ENCODE measurements around the gene ZNF133.

Gene ZNF133

DNA sequence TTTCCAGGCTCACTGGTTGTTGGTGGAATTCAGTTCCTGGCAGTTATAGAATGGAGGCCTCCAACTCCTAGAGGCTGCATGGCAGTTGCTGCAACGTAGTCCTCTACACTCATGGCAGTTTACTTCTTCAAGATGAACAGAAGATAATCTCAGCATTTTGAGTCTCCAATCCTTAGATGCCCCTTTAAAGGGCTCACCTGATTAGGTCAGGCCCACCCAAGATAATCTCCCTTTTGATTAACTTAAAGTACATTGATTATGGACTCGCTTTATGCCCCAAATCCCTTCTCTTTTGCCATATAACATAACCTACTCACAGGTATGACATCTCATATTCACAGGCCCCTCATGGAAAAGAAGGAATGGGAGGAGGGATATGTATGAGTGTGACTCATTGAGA lies 76.4 kb downstream of the ZNF133 start:
- DNase-seq = no peak

Data from stimulated activated CD4-positive, alpha-beta T cell treated with anti-CD3 and anti-CD28 coated beads, Interleukin-4, amount 100 ng/mL, for 1 hour (primary cell).